ENCODE results near the gene CLDN15.

The CLDN15 gene

GRCh38 chr7:101185258-101185839 lies 52.3 kb downstream of the CLDN15 start:
- DNase-seq (ENCODE audit: low read depth): no peak
- H3K4me3 ChIP-seq (ENCODE audit: low read depth, low read length): no peak overlapping the region
- in situ Hi-C loops (cut with HindIII; ENCODE audit: low sequenced_read_pairs): no loop called here
- TF ChIP-seq CTCF (IDR thresholded peaks at IDR 0.05; ENCODE audit: low read depth, low read length, missing control alignments): no peak

Data from astrocyte of the cerebellum (primary cell).